Panc1 (cell line): ENCODE measurements around the gene SDK2. TPM values are rescaled to one million over a fixed set of nuclear protein-coding genes. Genes with fewer than 3 reads are reported as not detected.
"Not testable (repeated sequence)": the region's sequence is repeated elsewhere in the genome, so short reads cannot be mapped to it uniquely, and the experiment has no call there.

Experiments used
- ATAC-seq: fragments of 200-7000 bp; cut with Tn5 transposase; 2 replicates; pipeline ENCODE4 v1.9.1; 2020; ENCODE audit warnings: mild to moderate bottlenecking, moderate library complexity
- BruUV-seq: library from RNA; stranded (reverse); fragments of 400-500 nt; replicated peaks from 2 replicates; lab custom pipeline; 2021; lab: Mats Ljungman, UMichigan
- CTCF ChIA-PET: fragments of 300-600 bp; sonication (Branson Sonifier 250); formaldehyde crosslinking; loops from one replicate; lab custom pipeline; 2022; ENCODE audit warnings: antibody characterized with exemption; lab: Charles Lee
- POLR2A ChIA-PET: fragments of 300-600 bp; sonication (Branson Sonifier 250); formaldehyde crosslinking; loops from one replicate; lab custom pipeline; 2022; ENCODE audit warnings: antibody characterized with exemption; lab: Charles Lee
- DNase-seq: peaks from one replicate; pipeline ENCODE4 v3.0.0-alpha.2; 2010; ENCODE audit warnings: low read depth, low spot score
- H3K27ac ChIP-seq: 2 replicates; pipeline ENCODE4 v1.5.1; 2011; ENCODE audit warnings: mild to moderate bottlenecking, low read length, inconsistent platforms
- H3K27me3 ChIP-seq: fragments of 200-500 bp; sonication (Bioruptor generic); 2 replicates; pipeline ENCODE4 v1.6.0; 2014; ENCODE audit warnings: low read length, inconsistent platforms; ENCODE audit not compliant: control insufficient read depth, insufficient read depth
- H3K36me3 ChIP-seq: fragments of 200-500 bp; sonication (Bioruptor generic); 2 replicates; pipeline ENCODE4 v1.5.1; 2014; ENCODE audit warnings: inconsistent platforms, mild to moderate bottlenecking, low read length, moderate library complexity; ENCODE audit not compliant: control insufficient read depth, insufficient read depth
- H3K4me1 ChIP-seq: 2 replicates; pipeline ENCODE4 v1.5.1; 2011; ENCODE audit warnings: inconsistent platforms, mild to moderate bottlenecking, low read length, moderate library complexity; ENCODE audit not compliant: control insufficient read depth, insufficient read depth
- H3K4me3 ChIP-seq, 2 experiments: 2 replicates each; pipeline ENCODE4 v1.5.1; 2011 to 2012; ENCODE audit warnings: low read depth in 2 of 2, low read length in 2 of 2, mild to moderate bottlenecking in 2 of 2, inconsistent platforms in 1 of 2, moderate library complexity in 1 of 2
- H3K9me3 ChIP-seq: fragments of 200-500 bp; sonication (Bioruptor generic); 2 replicates; pipeline ENCODE4 v1.5.1; 2014; ENCODE audit warnings: low read depth, mild to moderate bottlenecking, inconsistent platforms, low read length, moderate library complexity; ENCODE audit not compliant: control insufficient read depth, insufficient read depth
- POLR2AphosphoS5 ChIP-seq: IDR thresholded peaks from 2 replicates; pipeline ENCODE4 v1.6.1; 2012; ENCODE audit warnings: mild to moderate bottlenecking, low read depth, low read length, moderate library complexity
- REST ChIP-seq, 2 experiments: IDR thresholded peaks; 2 replicates each; pipeline ENCODE4 v1.6.1; 2011 to 2012; ENCODE audit warnings: low read depth in 2 of 2, control low read depth in 1 of 2, low read length in 1 of 2, mild to moderate bottlenecking in 1 of 2, moderate library complexity in 1 of 2; ENCODE audit not compliant: insufficient read depth in 1 of 2
- SIN3A ChIP-seq: IDR thresholded peaks from 2 replicates; pipeline ENCODE4 v1.6.1; 2012; ENCODE audit warnings: low read depth, mild to moderate bottlenecking, low read length, moderate library complexity, borderline replicate concordance; ENCODE audit not compliant: insufficient read depth
- TCF7L2 ChIP-seq: IDR thresholded peaks from 2 replicates; pipeline ENCODE4 v1.6.1; 2011; ENCODE audit warnings: mild to moderate bottlenecking, low read depth, low read length, inconsistent platforms
- in situ Hi-C: cut with HindIII; loops from 2 replicates; pipeline ENCODE4 v1.10.0; 2016; ENCODE audit warnings: low sequenced_read_pairs, low pct_unique_long_range_greater_than_20kb
- intact Hi-C: fragments of 100-400 bp; cut with micrococcal nuclease; formaldehyde crosslinking; loops from one replicate; pipeline ENCODE4 v1.10.0; 2022; ENCODE audit not compliant: unreplicated experiment
- total RNA-seq: library from RNA; stranded (reverse); gene quantifications from one replicate; pipeline ENCODE4 v1.2.1, GENCODE V29; 2021; ENCODE audit not compliant: unreplicated experiment
- TF ChIP-seq, protein P1 (sequence below): fragments of 450-650 bp; IDR thresholded peaks from 2 replicates; pipeline ENCODE4 v1.5.1; 2017; ENCODE audit warnings: mild to moderate bottlenecking

SDK2 gene
- total RNA-seq, 1 experiment from 2014 or later = 0.41 TPM

GRCh38 chr17:73309727-73310596 is 334.3 kb downstream of the SDK2 start:
- H3K27ac ChIP-seq = peak overlapping the region; percentile 86
- ATAC-seq (peak; percentile 1; the same call in 1 of the 2 replicates), DNase-seq (no peak)
- POLR2A ChIA-PET = no interaction called here
- BruUV-seq = TSS peak; percentile 70
- no peaks in the 10 kb centered on the region for H3K27me3 ChIP-seq
- H3K4me1 ChIP-seq = peaks cover 45% of the 10 kb centered on the region
- peak overlapping the region; percentile 90 for H3K4me3 ChIP-seq
- peaks cover 4% of the 10 kb centered on the region; the same call in 1 of the 2 replicates for H3K36me3 ChIP-seq
- TF ChIP-seq, protein P1, sequence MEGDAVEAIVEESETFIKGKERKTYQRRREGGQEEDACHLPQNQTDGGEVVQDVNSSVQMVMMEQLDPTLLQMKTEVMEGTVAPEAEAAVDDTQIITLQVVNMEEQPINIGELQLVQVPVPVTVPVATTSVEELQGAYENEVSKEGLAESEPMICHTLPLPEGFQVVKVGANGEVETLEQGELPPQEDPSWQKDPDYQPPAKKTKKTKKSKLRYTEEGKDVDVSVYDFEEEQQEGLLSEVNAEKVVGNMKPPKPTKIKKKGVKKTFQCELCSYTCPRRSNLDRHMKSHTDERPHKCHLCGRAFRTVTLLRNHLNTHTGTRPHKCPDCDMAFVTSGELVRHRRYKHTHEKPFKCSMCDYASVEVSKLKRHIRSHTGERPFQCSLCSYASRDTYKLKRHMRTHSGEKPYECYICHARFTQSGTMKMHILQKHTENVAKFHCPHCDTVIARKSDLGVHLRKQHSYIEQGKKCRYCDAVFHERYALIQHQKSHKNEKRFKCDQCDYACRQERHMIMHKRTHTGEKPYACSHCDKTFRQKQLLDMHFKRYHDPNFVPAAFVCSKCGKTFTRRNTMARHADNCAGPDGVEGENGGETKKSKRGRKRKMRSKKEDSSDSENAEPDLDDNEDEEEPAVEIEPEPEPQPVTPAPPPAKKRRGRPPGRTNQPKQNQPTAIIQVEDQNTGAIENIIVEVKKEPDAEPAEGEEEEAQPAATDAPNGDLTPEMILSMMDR = no peak
- TF ChIP-seq POLR2AphosphoS5 (no peak), REST (IDR thresholded peaks at IDR 0.05; ENCODE audit: insufficient read depth in 1 of 2, low read depth in 2 of 2, low read length in 1 of 2) (no peak), SIN3A (no peak), TCF7L2 (no peak)
- intact Hi-C loops (loop anchor here (5.0 kb wide), 1 partner anchor 57 kb away; no protein-coding TSS in a partner anchor), in situ Hi-C loops (no loop called here)
- CTCF ChIA-PET = interaction anchor here (5.7 kb wide), 1 partner anchor 60 kb away, joined by 34 read pairs; no protein-coding TSS in a partner anchor
- no peaks in the 10 kb centered on the region for H3K9me3 ChIP-seq

GRCh38 chr17:73308959-73309358 is 335.3 kb downstream of the SDK2 start:
- ATAC-seq, in situ Hi-C loops, BruUV-seq, H3K27me3 ChIP-seq, H3K36me3 ChIP-seq, DNase-seq, H3K9me3 ChIP-seq: not testable (repeated sequence)
- CTCF ChIA-PET = interaction anchor here (0.7 to 5.7 kb wide), 2 partner anchors 54 to 61 kb away, joined by 3 to 34 read pairs; no protein-coding TSS in a partner anchor
- H3K4me1 ChIP-seq = peaks cover 55% of the 10 kb centered on the region
- intact Hi-C loops = loop anchor here (5.0 kb wide), 1 partner anchor 58 kb away; no protein-coding TSS in a partner anchor
- peak overlapping the region; percentile 90 for H3K4me3 ChIP-seq
- peak overlapping the region; percentile 86 for H3K27ac ChIP-seq
- POLR2A ChIA-PET = interaction anchor here (0.6 kb wide), 1 partner anchor 584 kb away, joined by 5 read pairs; no protein-coding TSS in a partner anchor
